ENCODE measurements around the gene NGB. TPM values are rescaled to one million over a fixed set of nuclear protein-coding genes. Genes with fewer than 3 reads are reported as not detected.

Gene NGB
- total and polyA plus RNA-seq, 2 donors, result 0.14 to 0.41 TPM

DNA sequence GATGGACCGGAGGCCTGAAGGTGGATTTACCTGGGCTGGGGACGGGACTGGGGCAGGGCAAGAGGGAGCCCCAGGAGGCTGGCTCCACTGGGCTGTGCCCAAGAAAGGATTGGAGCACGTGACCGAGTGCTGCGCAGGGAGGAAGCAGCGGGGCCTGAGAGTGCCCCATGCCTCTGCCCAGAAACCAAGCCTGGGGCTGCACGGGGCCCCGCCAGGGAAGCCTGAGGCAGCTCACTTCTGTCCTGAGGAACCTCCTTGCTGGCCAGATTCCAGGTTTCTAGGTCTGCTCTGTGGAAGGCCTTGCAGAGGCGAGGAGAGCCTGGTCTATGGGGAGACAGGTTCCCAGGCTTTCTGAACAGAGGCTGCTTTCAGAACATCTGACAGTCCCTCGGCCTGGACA lies 10.4 kb downstream of the NGB start:
- DNase-seq (ENCODE audit: low read depth in 6 of 9, low spot score in 9 of 9), result no peak
- WGBS, result 36% methylated on average over 10 of the region's 10 CpGs
- Histone ChIP-seq H3K4me3 (ENCODE audit: low read length in 2 of 2) (no peak overlapping the region), H3K27me3 (ENCODE audit: control insufficient read depth in 2 of 2, insufficient read depth in 1 of 2, low read length in 1 of 2) (no peaks in the 10 kb centered on the region), H3K36me3 (ENCODE audit: control insufficient read depth in 2 of 2, insufficient read depth in 2 of 2, low read length in 1 of 2) (no peaks in the 10 kb centered on the region), H3K9me3 (ENCODE audit: control insufficient read depth in 2 of 2, insufficient read depth in 1 of 2, low read length in 1 of 2) (no peaks in the 10 kb centered on the region), H3K4me1 (ENCODE audit: control insufficient read depth in 2 of 2, insufficient read depth in 2 of 2, low read length in 2 of 2) (no peaks in the 10 kb centered on the region), H3K27ac (ENCODE audit: low read depth in 1 of 2, low read length in 1 of 2) (no peak overlapping the region)

DNA sequence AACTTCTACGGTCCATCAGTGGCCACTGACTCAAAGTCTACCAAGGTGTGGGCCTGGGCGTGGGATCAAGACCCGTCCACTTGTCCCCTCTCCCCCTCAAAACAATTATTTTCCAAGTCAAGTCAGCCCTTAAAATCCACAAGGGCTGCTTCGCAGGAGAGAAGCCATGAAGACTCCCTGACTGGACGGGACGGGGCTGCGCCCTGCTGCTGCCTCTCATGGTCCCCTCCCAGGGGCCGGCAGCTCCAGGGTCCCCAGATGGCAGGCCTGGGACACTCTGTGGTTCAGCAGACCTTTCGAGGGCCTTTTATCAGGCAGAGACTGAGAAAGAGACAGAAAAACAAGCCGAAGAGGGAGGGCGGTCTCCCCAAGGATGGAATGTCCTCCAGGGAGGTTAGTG lies 10.8 kb downstream of the NGB start:
- Histone ChIP-seq H3K9me3 (ENCODE audit: control insufficient read depth in 2 of 2, insufficient read depth in 1 of 2, low read length in 1 of 2) (no peaks in the 10 kb centered on the region), H3K36me3 (ENCODE audit: control insufficient read depth in 2 of 2, insufficient read depth in 2 of 2, low read length in 1 of 2) (no peaks in the 10 kb centered on the region), H3K27me3 (ENCODE audit: control insufficient read depth in 2 of 2, insufficient read depth in 1 of 2, low read length in 1 of 2) (no peaks in the 10 kb centered on the region), H3K4me1 (ENCODE audit: control insufficient read depth in 2 of 2, insufficient read depth in 2 of 2, low read length in 2 of 2) (no peaks in the 10 kb centered on the region), H3K4me3 (ENCODE audit: low read length in 2 of 2) (no peak overlapping the region), H3K27ac (ENCODE audit: low read depth in 1 of 2, low read length in 1 of 2) (no peak overlapping the region)
- WGBS, result 96% methylated on average over 11 of the region's 11 CpGs
- no peak for DNase-seq (ENCODE audit: low read depth in 6 of 9, low spot score in 9 of 9)

DNA sequence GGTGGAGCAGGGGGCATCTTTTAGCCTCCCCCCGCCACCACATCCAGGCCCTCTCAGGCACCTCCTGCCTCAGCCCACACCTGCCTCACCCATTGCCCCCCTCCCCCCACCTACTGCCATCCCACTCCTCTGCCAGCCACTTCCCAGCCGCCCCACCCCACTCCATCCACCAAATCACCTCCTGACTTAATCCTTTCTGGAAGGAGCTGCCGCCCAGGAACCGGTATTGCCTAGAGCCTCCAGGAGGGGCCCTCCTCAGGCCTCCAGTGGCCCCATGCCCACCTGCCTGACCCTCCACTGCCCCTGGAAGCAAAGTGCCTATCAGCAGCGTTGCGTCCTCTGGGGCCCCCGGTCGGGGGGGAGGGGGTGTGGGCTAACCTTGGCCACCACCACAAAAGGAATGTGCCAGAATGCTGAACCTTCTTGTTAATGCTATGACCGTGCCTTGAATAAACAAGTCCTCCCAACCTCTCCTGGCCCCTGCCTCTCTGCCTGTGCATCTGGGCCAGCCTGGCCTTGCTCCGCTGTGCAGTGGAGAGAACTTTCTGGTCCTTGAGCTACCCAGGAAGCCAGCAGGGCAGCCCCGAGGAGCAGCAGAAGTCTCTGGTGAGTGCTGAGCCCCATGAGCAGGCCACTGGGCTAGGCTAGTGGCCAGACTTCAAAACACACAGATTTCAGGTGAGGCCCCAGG lies 11.8 kb downstream of the NGB start:
- Histone ChIP-seq H3K4me3 (ENCODE audit: low read length in 2 of 2) (no peak overlapping the region), H3K9me3 (ENCODE audit: control insufficient read depth in 2 of 2, insufficient read depth in 1 of 2, low read length in 1 of 2) (no peaks in the 10 kb centered on the region), H3K4me1 (ENCODE audit: control insufficient read depth in 2 of 2, insufficient read depth in 2 of 2, low read length in 2 of 2) (no peaks in the 10 kb centered on the region), H3K27me3 (ENCODE audit: control insufficient read depth in 2 of 2, insufficient read depth in 1 of 2, low read length in 1 of 2) (no peaks in the 10 kb centered on the region), H3K27ac (ENCODE audit: low read depth in 1 of 2, low read length in 1 of 2) (no peak overlapping the region), H3K36me3 (ENCODE audit: control insufficient read depth in 2 of 2, insufficient read depth in 2 of 2, low read length in 1 of 2) (no peaks in the 10 kb centered on the region)
- WGBS, result 96% methylated on average over 11 of the region's 11 CpGs
- no peak for DNase-seq (ENCODE audit: low read depth in 6 of 9, low spot score in 9 of 9)

DNA sequence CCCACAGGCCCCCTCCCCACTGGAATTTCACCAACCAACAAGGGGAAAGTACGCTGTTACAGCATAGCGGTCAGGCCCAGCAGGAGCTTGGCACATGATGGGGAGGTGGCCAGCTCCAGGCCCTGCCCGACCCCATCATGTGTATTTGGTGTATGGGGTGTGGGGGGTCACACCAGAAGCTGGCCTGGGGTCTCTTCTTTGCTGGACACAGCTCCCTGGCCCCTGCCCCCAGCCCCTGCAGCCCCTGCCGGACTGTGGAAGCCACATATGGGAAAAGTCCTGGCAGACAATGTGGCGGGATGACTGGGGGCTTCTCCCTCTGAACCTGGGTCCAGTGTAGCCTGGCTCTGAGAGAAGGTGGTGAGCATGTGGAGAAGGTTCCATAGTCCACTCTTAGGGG lies 12.4 kb downstream of the NGB start:
- Histone ChIP-seq H3K4me1 (ENCODE audit: control insufficient read depth in 2 of 2, insufficient read depth in 2 of 2, low read length in 2 of 2) (no peaks in the 10 kb centered on the region), H3K9me3 (ENCODE audit: control insufficient read depth in 2 of 2, insufficient read depth in 1 of 2, low read length in 1 of 2) (no peaks in the 10 kb centered on the region), H3K4me3 (ENCODE audit: low read length in 2 of 2) (no peak overlapping the region), H3K27ac (ENCODE audit: low read depth in 1 of 2, low read length in 1 of 2) (no peak overlapping the region), H3K27me3 (ENCODE audit: control insufficient read depth in 2 of 2, insufficient read depth in 1 of 2, low read length in 1 of 2) (no peaks in the 10 kb centered on the region), H3K36me3 (ENCODE audit: control insufficient read depth in 2 of 2, insufficient read depth in 2 of 2, low read length in 1 of 2) (no peaks in the 10 kb centered on the region)
- 98% methylated on average over 5 of the region's 5 CpGs for WGBS
- DNase-seq (ENCODE audit: low read depth in 6 of 9, low spot score in 9 of 9), result no peak

DNA sequence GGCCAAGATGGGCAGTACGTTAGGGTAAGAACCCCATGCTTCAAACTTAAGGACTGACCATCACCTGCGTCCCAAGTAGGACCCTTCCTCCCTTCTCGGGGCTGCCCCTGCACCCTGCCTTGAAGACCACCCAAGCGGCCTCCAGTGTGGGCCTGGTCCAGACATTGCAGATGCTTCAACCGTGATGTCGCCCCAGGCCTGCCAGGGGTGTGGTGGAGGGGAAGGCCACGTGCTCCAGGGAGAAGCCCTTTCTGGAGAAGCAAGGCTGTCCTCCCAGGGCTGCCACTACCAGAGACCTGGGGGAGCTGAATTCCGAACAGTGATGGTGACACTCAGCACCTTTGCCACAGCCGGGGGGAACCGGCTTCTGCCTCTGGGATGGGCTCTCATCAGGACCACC lies 13.3 kb downstream of the NGB start:
- H3K9me3 ChIP-seq (ENCODE audit: control insufficient read depth in 2 of 2, insufficient read depth in 1 of 2, low read length in 1 of 2), result no peaks in the 10 kb centered on the region
- H3K4me1 ChIP-seq (ENCODE audit: control insufficient read depth in 2 of 2, insufficient read depth in 2 of 2, low read length in 2 of 2), result no peaks in the 10 kb centered on the region
- H3K4me3 ChIP-seq (ENCODE audit: low read length in 2 of 2), result no peak overlapping the region
- H3K27ac ChIP-seq (ENCODE audit: low read depth in 1 of 2, low read length in 1 of 2), result no peak overlapping the region
- no peaks in the 10 kb centered on the region for H3K27me3 ChIP-seq (ENCODE audit: control insufficient read depth in 2 of 2, insufficient read depth in 1 of 2, low read length in 1 of 2)
- no peaks in the 10 kb centered on the region for H3K36me3 ChIP-seq (ENCODE audit: control insufficient read depth in 2 of 2, insufficient read depth in 2 of 2, low read length in 1 of 2)
- DNase-seq (ENCODE audit: low read depth in 6 of 9, low spot score in 9 of 9), result no peak
- WGBS, result 94% methylated on average over 10 of the region's 10 CpGs

DNA sequence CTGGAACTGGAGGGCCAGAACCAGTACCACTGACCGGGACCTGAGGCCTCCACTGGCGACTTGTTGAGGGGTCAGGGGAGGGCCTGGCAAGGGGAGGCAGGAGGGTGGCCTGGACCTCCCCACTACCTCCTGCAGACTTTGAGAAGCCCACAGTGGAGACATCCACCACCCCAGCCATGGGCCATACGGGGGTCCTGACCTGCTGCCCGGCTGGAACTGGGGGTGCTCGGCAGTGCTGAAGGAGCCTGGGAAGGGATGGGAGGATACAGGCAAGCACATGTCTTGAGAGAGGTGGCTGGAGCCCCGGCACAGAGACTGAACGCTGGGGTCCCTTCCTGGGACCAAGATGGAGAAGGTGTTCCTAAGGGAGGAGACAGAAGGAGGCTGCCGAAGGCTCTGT lies 14.3 kb downstream of the NGB start:
- 97% methylated on average over 8 of the region's 8 CpGs for WGBS
- no peaks in the 10 kb centered on the region for H3K9me3 ChIP-seq (ENCODE audit: control insufficient read depth in 2 of 2, insufficient read depth in 1 of 2, low read length in 1 of 2)
- H3K27ac ChIP-seq (ENCODE audit: low read depth in 1 of 2, low read length in 1 of 2), result no peak overlapping the region
- H3K4me3 ChIP-seq (ENCODE audit: low read length in 2 of 2), result no peak overlapping the region
- DNase-seq (ENCODE audit: low read depth in 6 of 9, low spot score in 9 of 9), result no peak
- no peaks in the 10 kb centered on the region for H3K36me3 ChIP-seq (ENCODE audit: control insufficient read depth in 2 of 2, insufficient read depth in 2 of 2, low read length in 1 of 2)
- H3K27me3 ChIP-seq (ENCODE audit: control insufficient read depth in 2 of 2, insufficient read depth in 1 of 2, low read length in 1 of 2), result no peaks in the 10 kb centered on the region
- no peaks in the 10 kb centered on the region for H3K4me1 ChIP-seq (ENCODE audit: control insufficient read depth in 2 of 2, insufficient read depth in 2 of 2, low read length in 2 of 2)

DNA sequence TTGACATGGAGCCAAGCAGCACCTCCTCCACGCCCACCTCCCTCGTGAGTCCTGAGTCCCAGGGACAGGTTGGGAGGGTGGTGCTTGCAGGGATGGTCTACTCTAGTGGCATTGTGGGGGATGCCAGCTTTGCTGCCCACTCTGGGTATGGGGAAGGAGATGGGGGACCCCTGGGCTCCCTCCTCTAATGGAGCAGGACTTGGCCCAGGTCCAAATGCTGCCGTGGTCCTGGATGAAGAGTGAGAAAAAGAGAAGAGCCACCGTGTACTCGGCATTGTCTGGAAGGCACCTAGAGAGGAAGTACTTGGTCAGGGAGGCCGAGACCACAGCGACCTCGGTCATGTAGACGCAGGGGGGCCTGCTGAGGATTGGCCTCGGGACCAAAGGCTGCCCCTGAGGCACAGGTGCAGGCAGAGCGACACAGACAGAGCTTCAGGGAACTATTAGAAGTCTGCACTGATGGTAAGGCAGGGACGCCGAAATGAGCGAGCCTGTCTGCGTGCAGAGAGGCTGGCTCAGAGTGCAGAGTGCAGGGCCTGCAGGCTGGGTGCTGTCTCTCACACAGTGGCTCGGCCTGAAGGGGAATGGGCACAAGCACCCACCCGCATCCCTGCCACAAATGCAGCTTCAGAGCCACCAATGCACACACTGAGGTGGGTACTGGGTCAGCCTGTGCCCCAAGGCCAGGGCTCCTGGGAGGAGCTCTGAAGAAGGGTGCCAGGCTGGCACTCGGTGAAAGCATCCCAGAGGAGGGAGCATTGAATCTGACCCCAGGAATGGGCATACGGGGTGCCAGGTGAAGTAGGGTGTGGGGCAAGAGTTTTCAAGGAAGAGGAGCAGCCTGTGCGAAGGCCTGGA lies 17.4 kb downstream of the NGB start:
- WGBS, result 41% methylated on average over 20 of the region's 20 CpGs
- no peak overlapping the region for H3K27ac ChIP-seq (ENCODE audit: low read depth in 1 of 2, low read length in 1 of 2)
- no peaks in the 10 kb centered on the region for H3K27me3 ChIP-seq (ENCODE audit: control insufficient read depth in 2 of 2, insufficient read depth in 1 of 2, low read length in 1 of 2)
- no peaks in the 10 kb centered on the region for H3K9me3 ChIP-seq (ENCODE audit: control insufficient read depth in 2 of 2, insufficient read depth in 1 of 2, low read length in 1 of 2)
- no peaks in the 10 kb centered on the region for H3K4me1 ChIP-seq (ENCODE audit: control insufficient read depth in 2 of 2, insufficient read depth in 2 of 2, low read length in 2 of 2)
- no peaks in the 10 kb centered on the region for H3K36me3 ChIP-seq (ENCODE audit: control insufficient read depth in 2 of 2, insufficient read depth in 2 of 2, low read length in 1 of 2)
- H3K4me3 ChIP-seq (ENCODE audit: low read length in 2 of 2), result no peak overlapping the region
- DNase-seq (ENCODE audit: low read depth in 6 of 9, low spot score in 9 of 9), result no peak

DNA sequence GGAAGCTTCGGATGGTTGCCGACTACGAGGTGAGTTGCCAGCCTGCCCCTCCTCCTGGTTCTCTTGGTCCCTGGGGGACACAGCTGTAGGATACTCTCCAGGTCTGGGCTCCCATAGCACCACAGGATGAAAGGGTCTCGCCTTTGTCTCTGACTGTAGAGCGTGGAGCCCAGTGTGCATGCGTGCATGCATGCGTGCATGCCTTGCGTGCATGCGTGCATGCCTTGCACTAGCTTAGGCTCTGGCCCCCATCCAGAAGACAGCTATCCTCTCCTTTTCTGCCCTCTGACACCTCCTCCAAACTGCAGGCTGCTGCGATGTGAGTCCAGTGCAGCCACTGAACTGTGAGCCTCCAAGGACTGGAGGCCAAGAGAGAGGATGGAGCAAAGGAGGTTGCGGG lies 19.1 kb downstream of the NGB start:
- no peaks in the 10 kb centered on the region for H3K4me1 ChIP-seq (ENCODE audit: control insufficient read depth in 2 of 2, insufficient read depth in 2 of 2, low read length in 2 of 2)
- no peaks in the 10 kb centered on the region for H3K9me3 ChIP-seq (ENCODE audit: control insufficient read depth in 2 of 2, insufficient read depth in 1 of 2, low read length in 1 of 2)
- H3K27ac ChIP-seq (ENCODE audit: low read depth in 1 of 2, low read length in 1 of 2), result no peak overlapping the region
- no peaks in the 10 kb centered on the region for H3K27me3 ChIP-seq (ENCODE audit: control insufficient read depth in 2 of 2, insufficient read depth in 1 of 2, low read length in 1 of 2)
- WGBS, result 95% methylated on average over 11 of the region's 11 CpGs
- H3K4me3 ChIP-seq (ENCODE audit: low read length in 2 of 2), result no peak overlapping the region
- H3K36me3 ChIP-seq (ENCODE audit: control insufficient read depth in 2 of 2, insufficient read depth in 2 of 2, low read length in 1 of 2), result no peaks in the 10 kb centered on the region
- DNase-seq (ENCODE audit: low read depth in 6 of 9, low spot score in 9 of 9), result no peak

DNA sequence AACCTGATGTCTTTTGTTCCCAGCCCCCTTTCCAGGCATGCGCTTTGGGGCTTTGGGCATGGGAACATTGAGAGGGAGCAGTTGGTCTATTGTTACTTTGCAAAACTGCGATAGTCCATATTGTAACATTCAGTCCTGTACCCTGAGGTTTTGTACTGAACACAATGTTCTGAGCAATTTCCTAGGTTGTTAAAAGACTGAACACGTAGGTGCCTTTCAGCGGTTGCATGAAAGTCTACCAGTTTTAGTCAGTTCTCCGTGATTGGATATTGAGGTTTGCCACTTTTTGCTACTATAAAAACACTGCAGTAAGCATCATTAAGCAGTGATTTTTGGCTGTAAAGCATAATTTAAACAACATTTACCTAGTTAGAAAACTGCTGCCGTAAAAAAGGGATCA lies 20.1 kb downstream of the NGB start:
- no peak overlapping the region for H3K4me3 ChIP-seq (ENCODE audit: low read length in 2 of 2)
- H3K9me3 ChIP-seq (ENCODE audit: control insufficient read depth in 2 of 2, insufficient read depth in 1 of 2, low read length in 1 of 2), result no peaks in the 10 kb centered on the region
- H3K36me3 ChIP-seq (ENCODE audit: control insufficient read depth in 2 of 2, insufficient read depth in 2 of 2, low read length in 1 of 2), result no peaks in the 10 kb centered on the region
- 87% methylated on average over 6 of the region's 6 CpGs for WGBS
- H3K4me1 ChIP-seq (ENCODE audit: control insufficient read depth in 2 of 2, insufficient read depth in 2 of 2, low read length in 2 of 2), result no peaks in the 10 kb centered on the region
- no peak overlapping the region for H3K27ac ChIP-seq (ENCODE audit: low read depth in 1 of 2, low read length in 1 of 2)
- no peaks in the 10 kb centered on the region for H3K27me3 ChIP-seq (ENCODE audit: control insufficient read depth in 2 of 2, insufficient read depth in 1 of 2, low read length in 1 of 2)
- DNase-seq (ENCODE audit: low read depth in 6 of 9, low spot score in 9 of 9), result no peak

All from thymus (tissue), 11 donors.